K562 (cell line): ENCODE measurements around the gene SLC2A4RG. TPM values are rescaled to one million over a fixed set of nuclear protein-coding genes. Genes with fewer than 3 reads are reported as not detected.

Source experiments
- CGGBP1 ChIP-seq: fragments of 250-450 bp; sonication (Bioruptor Pico); IDR thresholded peaks from 2 replicates; pipeline ENCODE4 v1.9.0; 2021; ENCODE audit warnings: mild to moderate bottlenecking
- FOXP1 ChIP-seq: sonication (generic); formaldehyde crosslinking; IDR thresholded peaks from 2 replicates; pipeline ENCODE4 v1.8.0; 2022; ENCODE audit warnings: mild to moderate bottlenecking, missing genetic modification reagents
- MEF2A ChIP-seq: IDR thresholded peaks from 2 replicates; pipeline ENCODE4 v1.6.1; 2011; ENCODE audit warnings: low read depth, mild to moderate bottlenecking, low read length, moderate library complexity; ENCODE audit not compliant: control insufficient read depth
- MEIS2 ChIP-seq: fragments of 450-650 bp; IDR thresholded peaks from 2 replicates; pipeline ENCODE4 v1.6.1; 2014; ENCODE audit warnings: mild to moderate bottlenecking; ENCODE audit not compliant: partially characterized antibody
- NFE2L1 ChIP-seq: fragments of 450-650 bp; IDR thresholded peaks from 2 replicates; pipeline ENCODE4 v1.6.1; 2016; ENCODE audit warnings: missing genetic modification characterization, low read depth, mild to moderate bottlenecking, missing compliant biosample characterization, moderate library complexity, borderline replicate concordance
- PKNOX1 ChIP-seq: fragments of 450-650 bp; IDR thresholded peaks from 2 replicates; pipeline ENCODE4 v1.6.1; 2016
- POLR2H ChIP-seq: IDR thresholded peaks from 2 replicates; pipeline ENCODE4 v1.6.1; 2016; ENCODE audit warnings: missing genetic modification characterization, low read depth, mild to moderate bottlenecking, control low read depth, missing compliant biosample characterization, moderate library complexity
- RBM15 ChIP-seq: fragments of 200-400 bp; formaldehyde crosslinking; IDR thresholded peaks from 2 replicates; pipeline ENCODE4 v1.6.1; 2018; ENCODE audit warnings: mild to moderate bottlenecking, low read length, moderate library complexity; ENCODE audit not compliant: insufficient read depth
- RNF219 ChIP-seq: fragments of 250-450 bp; sonication (Bioruptor Pico); IDR thresholded peaks from 2 replicates; pipeline ENCODE4 v1.5.0; 2022; ENCODE audit warnings: mild to moderate bottlenecking
- SRSF7 ChIP-seq: fragments of 200-400 bp; formaldehyde crosslinking; optimal IDR thresholded peaks from 2 replicates; pipeline ENCODE3; 2017; ENCODE audit warnings: mild to moderate bottlenecking, low read depth, low read length
- TOE1 ChIP-seq, 2 experiments: fragments of 450-650 bp in 1 of 2; sonication (generic) in 1 of 2; formaldehyde crosslinking in 1 of 2; IDR thresholded peaks; 2 replicates each; pipeline versions ENCODE4 v1.7.1 to v1.8.0; 2016 to 2022; ENCODE audit warnings: borderline replicate concordance in 2 of 2, mild to moderate bottlenecking in 2 of 2, antibody characterized with exemption in 1 of 2, inconsistent platforms in 1 of 2, low read depth in 1 of 2, missing genetic modification reagents in 1 of 2, moderate library complexity in 1 of 2
- TSHZ1 ChIP-seq: fragments of 250-450 bp; sonication (Bioruptor Pico); IDR thresholded peaks from 2 replicates; pipeline ENCODE4 v1.4.0; 2020; ENCODE audit warnings: mild to moderate bottlenecking, moderate library complexity
- ZBTB8A ChIP-seq: fragments of 450-650 bp; IDR thresholded peaks from 2 replicates; pipeline ENCODE4 v1.6.1; 2018; ENCODE audit warnings: mild to moderate bottlenecking, moderate library complexity; ENCODE audit not compliant: partially characterized antibody
- ZNF280A ChIP-seq: fragments of 450-650 bp; IDR thresholded peaks from 2 replicates; pipeline ENCODE4 v1.6.1; 2018; ENCODE audit warnings: mild to moderate bottlenecking, low read depth; ENCODE audit not compliant: partially characterized antibody
- ZNF699 ChIP-seq: fragments of 250-450 bp; sonication (Bioruptor Pico); IDR thresholded peaks from 2 replicates; pipeline ENCODE4 v1.8.0; 2021; ENCODE audit warnings: mild to moderate bottlenecking, moderate library complexity; ENCODE audit not compliant: insufficient replicate concordance
- ZSCAN32 ChIP-seq: fragments of 450-650 bp; formaldehyde crosslinking; IDR thresholded peaks from 2 replicates; pipeline ENCODE4 v1.4.0; 2020; ENCODE audit warnings: mild to moderate bottlenecking, moderate library complexity
- polyA plus RNA-seq, 8 experiments: library from polyadenylated mRNA; depleted of rRNA in 4 of 8; stranded (reverse) in 5 of 8; unstranded in 3 of 8; fragments of >200 nt; fragmentation: Nextera tagmentation in 2 of 8; fragmentation: Illumina TruSeq in 1 of 8; extraction: Ambion mirVana in 2 of 8; extraction: Trizol in 1 of 8; gene quantifications; 2 replicates each; pipeline versions ENCODE4 v1.2.1 to v1.2.3, GENCODE V29; 2011 to 2014; ENCODE audit warnings: inconsistent platforms in 1 of 8, missing spikeins in 1 of 8
- total RNA-seq, 7 experiments: library from RNA; depleted of rRNA in 6 of 7; stranded (reverse); fragments of >200 nt in 6 of 7; fragmentation: Illumina TruSeq in 2 of 7; extraction: Trizol in 2 of 7; gene quantifications; 2 replicates each; pipeline versions ENCODE4 v1.2.1 to v1.2.3, GENCODE V29; 2011 to 2021; ENCODE audit warnings: low replicate concordance in 1 of 7

Gene SLC2A4RG
- total and polyA plus RNA-seq, 9 of the 15 experiments (the other 6 are each of a cell fraction or from before 2014, with no cell fraction given): 0.34 to 97.3 (median 26.5) TPM

- TF ChIP-seq NFE2L1 (tag) (no peak), PKNOX1 (no peak), MEF2A (no peak), MEIS2 (no peak), ZBTB8A (no peak), TOE1 (IDR thresholded peaks at IDR 0.05; ENCODE audit: borderline replicate concordance) (no peak), TOE1 (CRISPR knock-in tag; IDR thresholded peaks at IDR 0.05; ENCODE audit: borderline replicate concordance, low read depth) (no peak), RNF219 (CRISPR knock-in tag) (no peak), SRSF7 (no peak), ZNF699 (no peak), ZNF280A (no peak), FOXP1 (CRISPR knock-in tag) (no peak), CGGBP1 (CRISPR knock-in tag) (no peak), POLR2H (tag) (0 out of 2 replicates have a peak, but pooled peaks have one; percentile 27), TSHZ1 (CRISPR knock-in tag) (no peak), RBM15 (no peak), ZSCAN32 (no peak)
Observed at GRCh38 chr20:63739130-63740069, at the start of gene SLC2A4RG (continued).
